LNCaP clone FGC (cell line): ENCODE measurements around the gene CALR.
"Not testable (repeated sequence)": the region's sequence is repeated elsewhere in the genome, so short reads cannot be mapped to it uniquely, and the experiment has no call there.

Experiments used
- DNase-seq: peaks from one replicate; pipeline ENCODE4 v3.0.0-alpha.2; 2011; ENCODE audit warnings: low read depth
- H3K4me3 ChIP-seq: 2 replicates; pipeline ENCODE4 v1.5.1; 2011; ENCODE audit warnings: mild to moderate bottlenecking, low read depth, low read length, control low read depth
- TF ChIP-seq, protein P1 (sequence below): IDR thresholded peaks from 2 replicates; pipeline ENCODE4 v1.5.1; 2012; ENCODE audit warnings: mild to moderate bottlenecking; ENCODE audit not compliant: control insufficient read depth, insufficient read depth; ENCODE audit errors: extremely low read depth

CALR gene

DNA sequence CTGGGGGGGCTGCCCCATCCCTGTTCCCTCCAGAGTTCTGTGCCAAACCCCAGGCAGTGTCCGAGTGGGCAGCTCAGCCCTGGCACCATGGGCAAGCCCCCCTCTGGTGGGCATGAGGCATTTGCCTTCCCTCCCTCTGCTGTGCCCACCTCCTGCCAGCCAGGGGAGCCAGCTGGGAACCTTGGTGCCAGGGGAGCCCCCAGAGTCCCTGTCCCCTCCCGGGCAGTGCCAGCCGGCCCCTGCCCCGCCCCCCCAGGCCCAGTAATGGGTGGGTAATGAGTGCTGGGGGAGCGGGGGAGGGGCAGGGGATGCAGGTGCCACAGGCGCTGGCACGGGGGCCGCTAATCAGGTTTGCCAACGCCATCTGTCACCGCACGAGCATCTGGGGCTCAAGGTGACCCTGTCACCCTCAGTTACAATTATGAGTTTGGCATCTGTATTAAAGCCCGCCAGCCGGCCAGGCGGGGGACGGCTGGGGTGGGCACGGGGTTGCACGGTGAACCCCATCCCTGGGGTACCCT, 36.9 kb downstream of the CALR start:
- TF ChIP-seq, protein P1, sequence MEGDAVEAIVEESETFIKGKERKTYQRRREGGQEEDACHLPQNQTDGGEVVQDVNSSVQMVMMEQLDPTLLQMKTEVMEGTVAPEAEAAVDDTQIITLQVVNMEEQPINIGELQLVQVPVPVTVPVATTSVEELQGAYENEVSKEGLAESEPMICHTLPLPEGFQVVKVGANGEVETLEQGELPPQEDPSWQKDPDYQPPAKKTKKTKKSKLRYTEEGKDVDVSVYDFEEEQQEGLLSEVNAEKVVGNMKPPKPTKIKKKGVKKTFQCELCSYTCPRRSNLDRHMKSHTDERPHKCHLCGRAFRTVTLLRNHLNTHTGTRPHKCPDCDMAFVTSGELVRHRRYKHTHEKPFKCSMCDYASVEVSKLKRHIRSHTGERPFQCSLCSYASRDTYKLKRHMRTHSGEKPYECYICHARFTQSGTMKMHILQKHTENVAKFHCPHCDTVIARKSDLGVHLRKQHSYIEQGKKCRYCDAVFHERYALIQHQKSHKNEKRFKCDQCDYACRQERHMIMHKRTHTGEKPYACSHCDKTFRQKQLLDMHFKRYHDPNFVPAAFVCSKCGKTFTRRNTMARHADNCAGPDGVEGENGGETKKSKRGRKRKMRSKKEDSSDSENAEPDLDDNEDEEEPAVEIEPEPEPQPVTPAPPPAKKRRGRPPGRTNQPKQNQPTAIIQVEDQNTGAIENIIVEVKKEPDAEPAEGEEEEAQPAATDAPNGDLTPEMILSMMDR = no peak
- no peak overlapping the region for H3K4me3 ChIP-seq
- no peak for DNase-seq

DNA sequence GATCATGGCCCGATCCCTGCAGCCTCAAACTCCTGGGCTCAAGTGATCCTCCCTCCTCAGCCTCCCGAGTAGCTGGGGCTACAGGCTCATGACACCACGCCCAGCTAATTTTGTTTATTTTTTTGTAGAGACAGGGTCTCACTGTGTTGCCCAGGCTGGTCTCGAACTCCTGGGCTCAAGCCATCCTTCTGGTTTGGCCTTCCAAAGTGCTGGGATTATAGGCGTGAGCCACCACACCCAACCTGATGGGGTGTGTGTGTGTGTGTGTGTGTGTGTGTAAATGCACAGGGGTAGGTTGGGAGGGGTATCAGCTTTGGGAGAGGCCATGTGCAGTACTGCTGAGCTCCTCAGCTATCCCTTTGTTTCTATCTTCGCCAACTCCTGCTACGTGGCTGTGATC, 37.7 kb downstream of the CALR start:
- H3K4me3 ChIP-seq, DNase-seq: not testable (repeated sequence)

DNA sequence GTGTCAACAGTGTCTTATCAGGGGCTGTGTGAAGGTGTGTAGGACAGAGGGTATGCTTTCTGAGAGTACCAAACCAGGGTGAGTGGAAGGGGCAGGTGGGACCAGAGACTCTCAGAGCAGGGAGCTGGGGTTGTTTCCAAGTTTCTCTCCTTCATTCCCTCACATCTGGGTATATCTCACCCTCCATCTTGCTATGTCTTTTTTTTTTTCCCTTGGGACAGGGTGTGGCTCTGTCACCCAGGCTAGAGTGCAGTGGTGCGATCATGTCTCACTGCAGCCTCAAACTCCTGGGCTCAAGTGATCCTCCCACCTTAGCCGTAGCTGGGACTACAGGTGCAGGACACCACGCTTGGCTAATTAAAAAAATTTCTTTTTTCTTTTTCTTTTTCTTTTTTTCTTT, 41.6 kb downstream of the CALR start:
- no peak for DNase-seq
- no peak overlapping the region for H3K4me3 ChIP-seq
- TF ChIP-seq, protein P1 = no peak

DNA sequence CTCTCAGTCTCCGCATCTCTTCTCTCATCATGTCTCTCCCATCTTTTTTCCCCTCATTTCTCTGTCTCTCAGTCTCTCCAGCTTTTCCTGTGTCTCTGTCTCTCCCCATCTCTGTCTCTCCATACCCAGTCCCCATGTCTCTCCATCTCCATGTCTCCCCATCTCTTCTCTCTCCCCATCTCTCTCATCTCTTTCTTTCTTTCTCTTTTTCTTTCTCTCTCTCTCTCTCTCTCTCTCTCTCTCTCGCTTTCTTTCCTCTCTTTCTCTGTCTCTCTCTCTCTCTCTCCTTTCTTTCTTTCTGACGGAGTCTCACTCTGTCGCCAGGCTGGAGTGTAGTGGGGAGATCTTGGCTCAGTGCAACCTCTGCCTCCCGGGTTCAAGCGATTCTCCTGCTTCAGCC, 44.2 kb downstream of the CALR start:
- TF ChIP-seq, protein P1 = no peak
- no peak overlapping the region for H3K4me3 ChIP-seq
- DNase-seq = no peak

DNA sequence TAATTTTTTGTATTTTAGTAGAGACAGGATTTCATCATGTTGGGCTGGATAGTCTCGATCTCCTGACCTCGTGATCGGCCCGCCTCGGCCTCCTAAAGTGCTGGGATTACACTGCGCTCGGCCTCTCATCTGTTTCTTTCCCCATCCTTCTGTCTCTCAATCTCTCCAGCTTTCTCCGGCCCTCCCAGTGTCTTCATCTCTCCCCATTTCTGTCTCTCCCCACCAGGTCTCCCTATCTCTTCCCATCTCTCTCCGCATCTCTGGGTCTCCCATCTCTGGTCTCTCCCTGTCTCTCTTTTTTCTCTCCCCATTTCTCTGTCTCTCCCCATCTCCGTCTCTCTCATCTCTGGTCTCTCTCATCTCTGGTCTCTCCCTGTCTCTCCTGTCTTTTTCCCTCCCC, 44.7 kb downstream of the CALR start:
- TF ChIP-seq, protein P1 = no peak
- peak overlapping the region; percentile 48 for H3K4me3 ChIP-seq

DNA sequence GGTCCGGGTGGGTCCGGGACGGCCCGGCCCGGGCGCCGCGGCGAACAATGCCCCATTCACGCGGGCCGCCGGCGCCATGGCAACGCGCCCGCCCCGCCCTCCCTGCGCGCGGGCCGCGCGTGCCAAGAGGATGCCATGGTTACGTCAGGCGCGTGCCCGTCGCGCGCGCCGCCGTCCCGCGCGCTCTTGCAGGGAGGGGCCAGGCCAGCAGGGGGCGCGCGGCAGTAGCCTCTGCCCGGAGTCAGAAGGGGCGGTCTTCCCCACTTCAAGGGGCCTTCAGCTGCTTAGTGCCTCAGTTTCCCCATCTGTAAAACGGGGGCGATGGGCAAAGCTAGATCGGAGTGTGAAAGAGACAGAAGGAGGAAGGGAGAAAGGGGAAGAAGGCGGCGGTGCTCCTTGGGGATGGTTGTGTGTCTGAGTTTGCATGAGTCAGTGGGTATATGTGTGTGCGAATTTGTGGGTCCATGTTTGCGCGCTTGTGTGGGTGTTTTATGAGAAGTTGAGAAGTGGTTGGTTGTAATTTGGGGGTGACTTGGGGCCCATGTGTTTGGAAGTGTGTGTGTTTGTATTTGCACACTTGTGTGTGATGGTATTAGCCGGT, 45.2 kb downstream of the CALR start:
- peak overlapping the region; percentile 48 for H3K4me3 ChIP-seq
- no peak for DNase-seq
- TF ChIP-seq, protein P1 = peak; percentile 98

More for the DNA sequence above, 44.7 kb downstream of the CALR start:
- DNase-seq = no peak

DNA sequence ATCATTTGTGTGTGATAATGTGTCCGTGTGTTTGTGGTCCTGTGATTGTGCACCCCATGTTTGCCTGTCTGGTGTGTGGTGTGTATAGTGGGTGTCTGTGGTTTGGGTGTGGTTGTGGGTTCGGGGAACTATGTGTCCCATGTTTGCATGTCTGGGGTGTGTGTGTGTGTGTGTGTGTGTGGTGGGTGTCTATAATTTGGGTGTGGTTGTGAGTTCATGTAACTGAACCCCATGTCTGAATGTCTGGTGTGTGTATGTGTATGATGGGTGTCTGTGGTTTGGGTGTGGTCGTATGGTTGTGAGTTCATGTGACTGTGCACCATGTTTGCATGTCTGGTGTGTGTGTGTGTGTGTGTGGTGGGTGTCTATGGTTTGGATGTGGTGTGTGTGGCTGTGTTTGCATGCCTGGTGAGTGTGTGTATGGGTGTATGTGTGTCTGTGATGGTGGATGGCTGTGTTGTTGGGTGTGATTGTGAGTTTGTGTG, 45.8 kb downstream of the CALR start:
- DNase-seq = no peak
- H3K4me3 ChIP-seq = no peak overlapping the region
- TF ChIP-seq, protein P1 = no peak
